GM19463 (cell line): ENCODE results near the gene GDPD3.

Source experiments
- ATAC-seq: cut with Tn5 transposase; IDR thresholded peaks from one replicate; pipeline ENCODE4 v1.9.1; 2021; ENCODE audit warnings: mild to moderate bottlenecking, moderate library complexity; ENCODE audit not compliant: unreplicated experiment

The GDPD3 gene, protein sequence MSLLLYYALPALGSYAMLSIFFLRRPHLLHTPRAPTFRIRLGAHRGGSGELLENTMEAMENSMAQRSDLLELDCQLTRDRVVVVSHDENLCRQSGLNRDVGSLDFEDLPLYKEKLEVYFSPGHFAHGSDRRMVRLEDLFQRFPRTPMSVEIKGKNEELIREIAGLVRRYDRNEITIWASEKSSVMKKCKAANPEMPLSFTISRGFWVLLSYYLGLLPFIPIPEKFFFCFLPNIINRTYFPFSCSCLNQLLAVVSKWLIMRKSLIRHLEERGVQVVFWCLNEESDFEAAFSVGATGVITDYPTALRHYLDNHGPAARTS

DNA sequence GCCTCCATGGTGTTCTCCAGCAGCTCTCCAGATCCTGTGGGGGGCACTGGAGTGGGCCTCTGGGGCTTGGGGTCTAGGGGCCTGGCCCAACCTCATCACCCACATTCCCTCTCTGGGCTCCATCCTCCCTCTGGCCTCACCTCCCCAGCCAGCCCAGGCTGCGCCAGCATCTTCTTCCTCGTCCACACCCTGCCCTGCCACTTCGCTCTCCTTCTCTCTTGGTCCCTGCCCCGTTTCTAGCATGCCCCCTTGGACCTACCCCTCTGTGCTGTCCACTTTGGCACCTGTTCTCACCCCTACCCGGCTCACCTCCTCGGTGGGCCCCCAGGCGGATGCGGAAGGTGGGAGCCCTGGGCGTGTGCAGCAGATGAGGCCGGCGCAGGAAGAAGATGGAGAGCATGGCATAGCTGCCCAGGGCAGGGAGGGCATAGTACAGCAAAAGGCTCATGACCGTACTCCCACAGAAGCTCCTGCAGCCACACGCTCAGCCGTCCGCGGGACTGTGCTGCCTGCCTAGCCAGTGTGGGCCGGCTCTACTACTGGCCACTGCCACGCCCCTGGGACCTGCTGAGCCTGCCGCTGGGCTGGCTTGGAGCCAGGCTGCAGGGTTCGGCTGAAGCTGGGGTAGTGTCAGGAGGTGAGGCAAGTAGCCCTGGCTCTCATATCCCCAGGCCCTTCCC lies at the start of gene GDPD3:
TSS of gene GDPD3 (minus strand) at position 507 of the 680 bp plus-strand sequence. CDS start at position 448, 59 bp downstream.
- ATAC-seq = no peak

DNA sequence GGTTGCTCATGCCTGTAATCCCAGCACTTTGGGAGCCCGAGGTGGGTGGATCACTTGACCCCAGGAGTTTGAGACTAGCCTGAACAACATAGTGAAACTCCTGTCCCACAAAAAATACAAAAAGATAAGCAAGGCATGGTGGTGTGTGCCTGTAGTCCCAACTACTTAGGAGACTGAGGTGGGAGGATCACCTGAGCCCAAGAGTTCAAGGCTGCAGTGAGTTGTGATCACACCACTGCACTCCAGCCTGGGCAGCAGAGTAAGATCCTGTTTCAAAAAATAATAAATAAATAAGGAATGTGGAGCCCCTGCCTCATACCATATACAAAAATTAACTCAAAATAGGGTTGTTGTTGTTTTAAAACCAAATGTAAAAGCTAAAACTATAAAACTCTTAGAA lies 43.9 kb upstream of the GDPD3 start:
- no peak for ATAC-seq

DNA sequence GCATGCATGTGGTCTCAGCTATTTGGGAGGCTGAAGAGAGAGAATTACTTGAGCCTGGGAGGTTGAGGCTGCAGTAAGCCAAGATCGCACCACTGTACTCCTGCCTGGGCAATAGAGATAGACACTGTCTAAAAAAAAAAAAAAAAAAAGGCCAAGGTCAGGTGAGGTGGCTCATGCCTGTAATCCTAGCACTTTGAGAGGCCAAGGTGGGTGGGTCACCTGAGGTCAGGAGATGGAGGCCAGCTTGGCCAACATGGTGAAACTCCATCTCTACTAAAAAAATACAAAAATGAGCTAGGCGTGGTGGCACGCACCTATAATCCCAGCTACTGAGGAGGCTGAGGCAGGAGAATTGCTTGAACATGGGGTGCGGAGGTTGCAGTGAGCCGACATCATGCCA lies 41.9 kb upstream of the GDPD3 start:
- ATAC-seq = no peak

DNA sequence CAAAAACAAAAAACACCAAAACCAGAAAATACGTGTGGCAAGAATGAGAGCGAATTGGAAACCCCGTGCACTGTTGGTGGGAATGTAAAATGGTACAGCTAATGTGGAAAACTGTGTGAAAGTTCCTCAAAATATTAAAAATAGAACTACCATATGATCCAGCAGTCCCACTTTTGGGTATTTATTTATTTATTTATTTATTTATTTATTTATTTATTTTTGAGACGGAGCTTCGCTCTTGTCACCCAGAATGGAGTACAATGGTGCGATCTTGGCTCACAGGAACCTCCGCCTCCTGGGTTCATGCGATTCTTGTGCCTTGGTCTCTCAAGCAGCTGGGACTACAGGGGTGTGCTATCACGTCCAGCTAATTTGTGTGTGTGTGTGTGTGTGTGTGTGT lies 39.2 kb upstream of the GDPD3 start:
- no peak for ATAC-seq

DNA sequence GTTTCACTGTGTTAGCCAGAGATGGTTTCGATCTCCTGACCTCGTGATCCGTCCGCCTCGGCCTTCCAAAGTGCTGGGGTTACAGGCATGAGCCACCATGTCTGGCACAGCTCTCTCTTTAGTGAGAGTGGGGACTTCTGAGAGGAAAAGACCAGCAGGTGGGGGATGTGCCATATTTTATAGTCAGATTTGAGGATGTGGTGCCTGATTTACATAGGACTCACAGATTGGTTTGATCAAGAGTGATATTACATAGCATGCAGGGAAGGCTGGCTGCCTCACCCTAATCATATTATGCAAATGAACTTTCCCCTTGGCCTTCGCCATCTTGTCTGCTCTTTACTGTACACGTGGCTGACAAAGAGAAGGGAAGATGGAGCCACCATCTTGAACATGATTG lies 37.8 kb upstream of the GDPD3 start:
- ATAC-seq = no peak

DNA sequence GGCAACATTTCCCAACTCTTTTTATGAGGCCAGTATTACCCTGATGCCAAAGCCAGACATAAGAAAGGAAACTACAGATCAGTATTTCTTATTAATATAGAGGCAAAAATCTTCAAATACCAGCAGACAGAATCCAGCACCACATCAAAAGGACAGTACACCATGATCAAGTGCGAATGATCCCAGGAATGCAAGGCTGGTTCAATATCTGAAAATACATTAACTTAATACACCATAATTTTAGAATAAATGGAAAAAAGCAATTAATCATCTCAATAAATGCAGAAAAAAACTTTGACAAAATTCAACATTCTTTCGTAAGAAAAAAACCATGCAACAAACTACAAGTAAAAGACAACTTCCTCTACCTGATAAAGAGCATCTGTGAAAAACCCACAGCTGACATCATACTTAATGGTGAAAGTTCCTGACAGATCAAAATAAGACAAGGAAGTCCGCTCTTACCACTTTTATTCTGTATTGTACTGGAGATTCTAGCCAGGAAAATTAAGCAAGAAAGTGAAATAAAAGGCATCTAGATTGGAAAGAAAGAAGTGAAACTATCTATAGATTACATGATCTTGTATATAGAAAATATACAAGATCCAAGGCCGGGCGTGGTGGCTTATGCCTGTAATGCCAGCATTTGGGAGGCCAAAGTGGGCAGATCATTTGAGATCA lies 36.1 kb upstream of the GDPD3 start:
- ATAC-seq = no peak

DNA sequence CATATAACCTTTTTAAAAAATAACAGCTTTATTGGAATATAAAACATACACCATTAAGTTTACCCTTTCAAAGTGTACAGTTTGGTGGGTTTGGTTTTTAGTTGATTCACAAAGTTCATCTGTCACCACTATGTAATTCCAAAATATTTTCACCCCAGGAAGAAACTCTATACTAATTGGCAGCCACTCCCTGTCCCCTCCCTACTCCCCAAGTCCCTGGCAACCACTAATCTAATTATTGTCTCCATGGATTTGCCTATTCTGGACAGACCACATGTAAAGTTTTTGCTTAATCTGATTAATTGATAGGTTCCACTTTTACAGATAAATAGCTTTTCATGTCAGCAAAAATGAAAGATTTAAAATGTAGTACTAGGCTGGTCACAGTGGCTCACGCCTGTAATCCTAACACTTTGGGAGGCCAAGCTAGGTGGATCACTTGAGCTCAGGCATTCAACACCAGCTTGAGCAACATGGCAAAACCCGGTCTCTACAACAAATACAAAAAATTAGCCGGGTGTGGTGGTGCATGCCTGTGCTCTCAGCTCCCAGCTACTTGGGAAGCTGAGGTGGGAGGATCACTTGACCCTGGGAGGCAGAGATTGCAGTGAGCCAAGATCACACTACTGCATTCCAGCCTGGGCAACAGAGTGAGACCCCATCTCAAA lies 34.6 kb upstream of the GDPD3 start:
- ATAC-seq = no peak

DNA sequence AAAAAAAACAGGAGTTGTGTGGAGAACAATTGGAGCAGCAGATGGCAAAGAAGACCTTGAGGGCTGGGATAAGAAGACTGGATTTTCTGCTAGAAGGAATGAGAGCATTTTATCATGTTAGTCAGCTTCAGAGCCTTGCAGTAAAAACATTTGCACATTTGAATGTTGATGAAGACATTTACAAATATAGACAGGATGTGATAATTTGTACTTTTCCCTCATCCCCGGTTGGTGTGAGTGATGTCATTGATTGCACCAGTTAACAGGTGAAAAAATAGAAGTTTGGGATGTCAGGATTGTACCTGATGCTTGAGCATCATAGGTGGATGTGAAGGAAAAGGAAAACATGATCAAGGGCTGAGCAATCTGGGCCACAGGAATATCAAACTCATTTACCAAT lies 32.3 kb upstream of the GDPD3 start:
- no peak for ATAC-seq

DNA sequence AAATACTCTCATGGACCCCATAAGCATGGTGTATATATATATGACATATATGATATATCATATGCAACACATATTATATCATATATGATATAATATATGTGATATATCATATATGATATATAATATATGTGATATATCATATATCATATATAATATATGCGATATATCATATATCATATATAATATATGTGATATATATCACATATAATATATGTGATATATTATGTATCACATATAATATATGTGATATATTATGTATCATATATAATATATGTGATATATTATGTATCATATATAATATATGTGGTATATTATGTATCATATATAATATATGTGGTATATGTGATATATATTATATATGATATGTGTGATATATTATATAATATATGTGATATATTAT lies 31.6 kb upstream of the GDPD3 start:
- no peak for ATAC-seq

DNA sequence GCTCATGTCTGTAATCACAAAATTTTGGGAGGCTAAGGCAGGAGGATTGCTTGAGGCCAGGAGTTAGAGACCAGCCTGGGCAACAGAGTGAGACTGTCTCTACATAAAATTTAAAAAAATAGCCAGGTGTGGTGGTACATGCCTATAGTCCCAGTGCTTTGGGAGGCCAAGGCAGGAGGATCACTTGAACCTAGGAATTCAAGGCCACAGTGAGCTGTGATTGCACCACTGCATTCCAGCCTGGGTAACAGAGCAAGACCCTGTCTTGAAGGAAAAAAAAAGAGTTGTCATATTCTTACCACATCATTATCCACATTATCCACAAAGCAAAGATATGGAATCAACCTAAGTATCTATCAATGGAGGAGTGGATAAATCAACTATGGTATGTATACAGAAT lies 30.7 kb upstream of the GDPD3 start:
- ATAC-seq = no peak

DNA sequence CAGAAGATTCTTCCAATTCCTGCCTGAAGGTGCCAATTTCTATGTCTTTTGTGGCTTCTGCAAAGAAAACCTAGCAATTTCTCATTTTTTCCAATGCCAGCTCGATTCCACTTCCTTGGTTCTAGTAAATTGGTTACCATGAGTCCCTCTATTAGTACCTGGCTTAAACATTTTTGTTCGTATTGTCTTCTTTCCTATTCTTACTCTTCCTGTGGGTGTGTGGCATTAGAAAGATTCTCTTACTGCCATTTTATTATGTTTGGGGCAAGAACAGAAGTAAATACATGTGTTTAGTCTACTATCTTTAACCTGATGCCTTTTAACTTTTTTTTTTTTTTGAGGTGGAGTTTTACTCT lies 30.0 kb upstream of the GDPD3 start:
- ATAC-seq = no peak

DNA sequence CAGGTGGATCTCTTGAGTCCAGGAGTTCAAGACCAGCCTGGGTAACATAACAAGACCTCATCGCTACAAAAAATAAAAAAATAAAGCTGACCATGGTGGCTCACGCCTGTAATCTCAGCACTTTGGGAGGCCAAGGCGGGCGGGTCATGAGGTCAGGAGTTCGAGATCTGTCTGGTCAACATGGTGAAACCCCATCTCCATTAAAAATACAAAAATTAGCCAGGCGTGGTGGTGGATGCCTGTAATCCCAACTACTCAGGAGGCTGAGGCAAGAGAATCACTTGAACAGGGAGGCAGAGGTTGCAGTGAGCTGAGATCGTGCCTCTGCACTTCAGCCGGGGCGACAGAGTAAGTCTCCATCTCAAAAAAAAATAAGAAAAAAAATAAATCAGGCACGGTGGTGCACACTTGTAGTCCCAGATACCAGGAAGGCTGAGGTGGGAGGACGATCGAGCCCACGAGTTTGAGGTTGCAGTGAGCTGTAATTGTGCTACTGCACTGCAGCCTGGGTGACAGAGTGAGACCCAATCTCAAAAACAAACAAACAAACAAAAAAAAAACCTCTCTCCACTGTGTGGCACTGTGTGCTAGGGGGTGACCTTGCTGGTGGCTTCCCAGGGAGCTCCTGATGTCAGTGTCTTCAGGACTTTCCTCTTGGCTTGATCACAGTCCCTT lies 29.5 kb upstream of the GDPD3 start:
- no peak for ATAC-seq

DNA sequence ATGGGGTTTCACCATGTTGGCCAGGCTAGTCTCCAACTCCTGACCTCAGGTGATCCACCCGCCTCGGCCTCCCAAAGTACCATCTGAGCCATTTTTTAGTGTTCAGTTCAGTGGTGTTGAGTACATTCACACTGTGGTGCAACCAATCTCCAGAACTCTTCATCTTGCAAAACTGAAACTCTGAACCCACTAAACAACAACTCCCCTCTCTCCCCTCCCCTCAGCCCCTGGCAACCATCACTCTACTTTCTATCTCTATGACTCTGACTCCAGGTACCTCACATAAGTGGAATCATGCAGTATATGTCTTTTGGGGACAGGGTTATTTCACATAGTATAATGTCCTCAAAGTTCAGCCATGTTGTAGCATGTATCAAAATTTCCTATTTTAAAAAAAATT lies 28.4 kb upstream of the GDPD3 start:
- no peak for ATAC-seq

DNA sequence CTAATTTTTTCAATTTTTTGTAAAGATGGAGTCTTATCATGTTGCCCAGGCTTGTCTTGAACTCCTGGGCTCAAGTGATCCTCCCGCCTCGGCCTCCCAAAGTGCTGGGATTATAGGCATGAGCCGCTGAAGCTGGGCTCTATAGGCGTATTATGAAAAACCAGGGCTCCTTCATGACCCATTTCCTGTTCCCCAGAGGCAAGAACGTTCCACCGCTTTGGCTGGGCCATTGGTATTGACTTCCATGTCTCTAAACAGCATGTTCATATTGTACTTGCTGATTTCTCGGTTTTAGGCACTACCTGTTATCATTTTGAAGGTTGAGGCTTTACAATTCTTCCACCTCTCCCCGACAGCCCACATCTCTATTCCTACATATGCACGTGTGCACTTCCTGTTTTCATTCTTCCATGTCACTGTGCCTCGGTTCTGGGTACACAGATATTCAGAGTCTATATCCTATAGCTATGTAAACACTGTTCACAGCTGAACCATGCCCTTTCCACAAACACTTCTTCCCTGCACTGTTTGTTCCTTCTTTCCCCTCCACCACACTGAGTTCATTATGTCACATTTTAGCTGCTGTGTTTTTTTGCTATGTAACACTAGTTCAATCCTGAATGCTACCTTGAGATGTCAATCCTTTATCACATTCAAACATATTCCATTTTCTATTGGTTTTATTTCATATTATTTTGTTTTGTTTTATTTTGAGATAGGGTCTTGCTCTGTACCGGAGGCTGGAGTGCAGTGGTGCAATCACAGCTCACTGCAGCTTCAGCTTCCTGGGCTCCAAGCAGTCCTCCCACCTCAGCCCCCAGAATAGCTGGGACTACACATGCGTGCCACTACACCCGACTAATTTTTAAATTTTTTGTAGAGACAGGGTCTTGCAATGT lies 26.5 kb upstream of the GDPD3 start:
- ATAC-seq = no peak

DNA sequence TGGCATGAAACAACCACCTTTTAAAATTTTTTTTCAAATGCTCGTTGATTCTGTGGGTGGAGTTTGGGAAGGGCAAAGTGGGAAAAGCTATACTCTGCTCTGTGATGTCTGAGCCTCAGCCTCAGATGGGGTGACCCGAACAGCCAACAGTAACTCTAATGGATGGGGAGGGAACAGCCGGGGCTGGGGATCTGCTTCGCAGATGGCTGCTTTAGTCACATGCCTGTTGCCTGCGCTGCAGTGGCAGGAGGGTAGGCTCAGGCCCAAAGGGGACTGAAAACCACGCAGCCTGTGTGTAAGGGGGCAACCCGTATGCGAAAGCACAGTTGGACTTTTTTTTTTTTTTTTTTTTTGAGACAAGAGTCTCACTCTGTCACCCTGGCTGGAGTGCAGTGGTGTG lies 24.6 kb upstream of the GDPD3 start:
- ATAC-seq = no peak

DNA sequence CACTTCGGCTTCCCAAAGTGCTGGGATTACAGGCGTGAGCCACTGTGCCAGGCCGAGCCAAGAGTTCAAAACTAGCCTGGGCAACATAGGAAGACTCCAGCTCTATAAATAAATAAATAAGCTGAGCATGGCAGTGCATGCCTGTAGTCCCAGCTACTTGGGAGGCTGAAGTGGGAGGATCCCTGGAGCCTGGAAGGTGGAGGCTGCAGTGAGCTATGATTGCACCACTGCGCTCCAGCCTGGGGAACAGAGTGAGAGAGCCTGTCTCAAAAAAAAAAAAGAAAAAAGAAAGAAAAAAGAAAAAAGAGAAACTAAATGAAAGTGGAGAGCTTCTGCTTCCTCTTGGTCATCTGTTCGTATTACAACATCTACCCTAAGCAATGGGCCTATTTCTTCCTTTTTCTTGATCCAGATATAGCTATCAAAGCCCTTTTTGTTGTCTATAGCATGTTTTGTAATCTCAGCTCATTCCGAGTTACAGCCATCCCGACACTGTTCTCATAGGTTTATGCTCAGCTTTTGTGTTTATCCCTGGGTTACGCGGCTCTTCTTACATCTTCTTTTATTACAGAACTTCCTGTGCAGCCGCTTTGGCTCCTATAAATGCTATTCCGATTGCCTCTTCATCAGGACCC lies 23.8 kb upstream of the GDPD3 start:
- no peak for ATAC-seq

DNA sequence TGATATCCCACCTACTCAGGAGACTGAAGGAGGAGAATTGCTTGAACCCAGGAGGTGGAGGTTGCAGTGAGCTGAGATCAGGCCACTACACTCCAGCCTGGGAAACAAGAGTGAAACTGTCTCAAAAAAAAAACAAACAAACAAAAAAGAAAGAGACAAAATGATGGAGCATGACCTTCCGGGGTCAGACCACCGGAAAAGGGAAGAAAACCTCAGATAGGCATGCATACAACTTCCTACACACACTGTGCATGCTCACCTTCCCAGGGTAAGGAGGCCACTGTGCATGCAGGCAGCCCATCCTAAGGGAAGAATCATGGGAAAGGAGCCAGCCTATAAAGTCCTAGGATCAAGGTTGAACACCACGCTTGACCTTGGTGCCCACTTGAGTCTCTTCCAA lies 19.3 kb upstream of the GDPD3 start:
- no peak for ATAC-seq

DNA sequence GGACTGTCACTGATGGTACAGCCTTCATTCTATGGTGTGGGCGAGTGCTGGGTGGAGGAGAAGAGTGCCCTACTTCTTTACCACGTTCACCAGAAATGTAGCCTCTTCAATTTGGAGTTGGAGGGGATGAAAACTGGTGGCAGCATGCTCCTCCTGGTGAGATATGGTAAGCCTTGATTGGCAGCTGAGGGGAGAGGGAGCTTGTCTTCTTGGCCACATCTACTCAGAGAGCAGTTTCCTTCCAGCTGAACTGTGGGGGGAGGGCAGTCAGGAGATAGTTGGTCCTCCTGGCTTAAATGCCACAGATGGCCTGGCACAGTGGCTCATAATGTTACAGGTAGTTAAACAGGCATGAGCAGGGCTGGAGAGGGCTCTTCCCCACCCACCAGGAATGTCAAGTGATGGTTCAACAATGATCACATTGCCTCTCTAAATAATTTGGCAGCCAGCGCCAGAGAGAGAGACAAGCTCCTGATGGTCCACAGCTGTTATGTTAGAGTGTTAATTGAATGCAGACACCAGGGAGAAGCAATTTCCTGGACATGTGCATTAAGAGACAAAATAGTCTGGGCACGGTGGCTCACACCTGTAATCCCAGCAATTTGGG lies 18.6 kb upstream of the GDPD3 start:
- no peak for ATAC-seq

DNA sequence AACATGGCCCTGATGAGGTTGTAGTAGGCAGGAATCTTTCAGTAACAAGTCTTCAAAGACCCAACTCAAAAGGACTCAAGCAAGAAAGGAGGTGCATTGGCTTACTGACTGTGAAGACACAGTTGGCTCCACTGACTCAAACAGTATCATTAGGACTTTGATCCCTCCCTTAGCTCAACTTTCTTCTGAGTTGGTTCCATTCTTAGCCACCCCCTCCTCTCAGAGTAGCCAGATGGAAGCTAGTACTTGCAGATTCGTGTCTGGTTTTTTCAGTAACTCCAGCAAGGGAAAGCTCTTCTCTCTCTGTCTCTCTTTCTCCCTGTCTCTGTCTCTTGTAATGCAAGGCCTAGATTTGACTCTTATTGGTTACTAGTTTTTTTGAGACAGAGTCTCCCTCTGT lies 14.7 kb upstream of the GDPD3 start:
- ATAC-seq = no peak
